ENCODE measurements around the gene HOXA9.

The HOXA9 gene

DNA sequence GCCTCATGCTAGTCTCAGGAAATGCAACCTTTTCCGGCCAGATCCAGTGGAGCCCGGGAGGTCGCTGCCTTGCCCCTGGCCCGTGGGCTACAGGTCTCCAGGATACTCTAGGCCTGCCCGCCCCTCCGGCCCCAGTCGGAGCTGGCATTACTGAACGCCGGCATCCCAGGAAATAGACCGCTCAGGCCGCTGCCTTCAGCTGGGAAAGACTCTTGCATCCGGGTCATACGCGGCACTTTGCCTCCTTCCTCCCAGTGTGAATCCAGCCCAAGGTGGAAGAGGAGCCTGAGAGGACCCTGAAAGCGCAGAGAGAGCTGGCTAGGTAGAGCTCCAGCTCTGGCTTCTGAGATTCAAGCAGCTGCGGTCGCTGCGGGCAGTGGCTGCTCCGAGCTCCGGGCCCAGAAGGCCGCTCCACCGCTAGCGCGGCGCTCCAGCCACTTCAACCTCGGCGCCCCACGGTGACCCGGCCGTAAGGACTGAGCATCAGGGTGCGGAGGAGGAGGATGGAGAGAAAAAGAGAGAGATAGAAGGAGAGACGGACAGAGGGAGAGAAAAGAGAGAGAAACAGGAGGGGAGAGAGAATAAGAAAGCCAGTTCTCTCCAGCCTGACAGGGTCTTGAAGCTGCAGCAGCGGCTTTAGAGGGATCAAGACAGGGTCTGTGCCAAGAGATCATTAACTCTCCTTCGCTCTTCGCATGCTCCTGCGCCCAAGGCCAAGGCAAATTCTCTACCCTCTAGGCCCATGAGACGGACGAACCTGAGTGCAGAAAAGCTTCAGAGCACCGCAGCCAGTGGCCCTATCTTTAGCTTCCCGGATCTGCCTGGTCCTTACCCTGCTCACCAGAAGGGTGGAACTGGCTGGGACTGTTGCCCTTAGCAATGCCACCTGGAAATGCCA is 10.5 kb upstream of the HOXA9 start:
- DNase-seq: no peak

DNA sequence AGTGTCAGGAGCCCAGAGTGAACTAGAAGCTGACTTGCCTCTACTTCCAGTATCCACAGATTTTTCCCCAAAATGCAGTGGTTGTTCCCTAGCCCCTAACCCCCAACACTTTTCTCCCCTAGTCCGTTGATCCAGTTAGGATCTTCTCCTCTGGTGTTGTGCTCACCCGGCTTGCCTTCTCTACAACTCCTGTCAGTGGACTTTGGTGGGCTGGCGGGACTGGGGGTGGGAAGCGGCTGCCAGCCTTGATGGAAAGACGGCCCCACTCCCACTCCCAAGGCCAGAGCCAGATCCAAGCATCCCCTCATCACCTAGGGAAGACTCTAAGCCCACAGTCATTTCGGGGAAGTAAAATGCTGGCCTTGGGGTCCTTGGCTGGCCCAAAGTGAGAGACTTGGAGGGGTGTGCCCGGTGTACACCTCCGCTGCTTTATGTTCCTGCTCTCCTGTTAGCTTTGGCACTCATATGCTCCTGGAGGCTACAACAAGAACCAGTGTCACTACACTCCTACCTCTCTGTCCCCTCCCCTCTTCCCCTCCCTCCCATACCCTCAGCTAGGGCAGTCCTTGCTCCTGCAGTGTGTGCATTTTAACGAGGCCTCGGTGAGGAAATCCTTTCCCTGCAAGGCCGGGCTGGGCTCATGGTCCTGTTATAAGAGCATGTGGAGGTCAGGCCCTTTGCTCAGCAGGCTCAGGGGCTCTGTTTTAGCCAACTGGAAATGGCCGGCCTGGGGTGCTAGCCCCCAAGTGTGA is 9.7 kb upstream of the HOXA9 start:
- DNase-seq: no peak

DNA sequence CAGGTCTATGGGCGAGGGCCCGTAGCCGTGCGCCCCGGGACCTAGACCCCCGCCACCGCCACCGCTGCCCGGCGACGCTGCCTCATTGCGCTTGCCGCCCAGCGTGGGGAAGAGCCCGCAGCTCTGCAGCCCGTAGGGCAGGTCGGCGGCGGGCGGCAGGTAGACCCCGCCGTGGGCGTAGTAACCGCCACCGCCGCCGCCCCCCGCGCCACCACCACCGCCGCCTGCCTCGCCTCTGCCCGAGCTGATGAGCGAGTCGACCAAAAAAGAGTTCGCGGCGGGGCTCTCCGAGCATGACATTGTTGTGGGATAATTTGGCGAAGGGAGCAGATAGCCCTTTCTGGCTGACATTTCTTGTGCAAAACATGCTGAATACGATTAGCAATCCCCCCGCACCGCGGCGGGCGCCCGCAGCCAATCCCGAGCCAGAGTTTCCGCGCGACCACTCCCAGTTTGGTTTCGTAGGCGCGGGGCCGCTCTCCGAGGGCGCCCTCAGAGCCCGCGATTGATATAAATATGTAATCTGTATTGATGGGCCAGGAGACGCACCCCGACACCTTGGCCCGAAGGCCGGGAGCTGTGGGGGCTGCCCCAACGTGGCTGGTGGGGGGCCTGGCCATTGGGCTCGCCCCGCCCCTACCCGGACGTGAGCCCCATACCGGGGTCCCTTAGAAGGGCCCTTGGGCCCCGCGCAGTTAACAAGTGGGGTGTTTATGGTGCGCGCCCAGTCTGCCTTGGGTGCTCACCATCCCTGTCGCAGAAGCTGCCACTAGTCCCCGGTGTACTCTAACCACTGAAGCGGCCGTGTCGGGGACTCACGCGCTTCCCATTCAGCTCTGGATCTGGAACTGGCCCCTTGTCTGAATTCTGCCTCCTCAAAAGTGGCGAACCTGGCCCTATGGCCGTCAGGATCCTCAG is 8.9 kb upstream of the HOXA9 start, which contains the start of gene HOXA10:
HOXA10 (minus strand) TSS at position 365 of the 918 bp plus-strand sequence; CDS start at position 351, 14 bp downstream.
- DNase-seq: no peak

DNA sequence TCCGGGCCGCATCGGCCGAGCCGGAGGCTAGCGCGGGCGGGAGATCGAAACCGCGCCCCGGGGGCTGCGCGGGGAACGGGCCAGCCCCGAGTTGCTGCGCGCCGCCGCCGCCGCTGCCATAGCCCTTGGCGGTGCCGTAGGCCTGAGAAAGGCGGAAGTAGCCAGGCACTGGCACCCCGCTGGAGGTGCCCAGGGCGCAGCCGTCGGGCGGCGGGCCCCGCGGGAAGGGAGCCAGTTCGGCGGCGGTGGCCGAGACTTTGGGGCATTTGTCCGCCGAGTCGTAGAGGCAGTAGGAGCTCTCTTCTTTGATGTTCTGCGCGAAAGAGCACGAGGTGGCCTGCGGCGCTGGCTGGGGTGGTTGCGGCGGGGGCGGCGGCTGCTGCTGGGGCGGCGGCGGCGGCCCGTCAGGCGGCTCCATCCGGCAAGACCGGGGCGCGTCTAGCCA is 8.2 kb upstream of the HOXA9 start:
- no peak for DNase-seq

DNA sequence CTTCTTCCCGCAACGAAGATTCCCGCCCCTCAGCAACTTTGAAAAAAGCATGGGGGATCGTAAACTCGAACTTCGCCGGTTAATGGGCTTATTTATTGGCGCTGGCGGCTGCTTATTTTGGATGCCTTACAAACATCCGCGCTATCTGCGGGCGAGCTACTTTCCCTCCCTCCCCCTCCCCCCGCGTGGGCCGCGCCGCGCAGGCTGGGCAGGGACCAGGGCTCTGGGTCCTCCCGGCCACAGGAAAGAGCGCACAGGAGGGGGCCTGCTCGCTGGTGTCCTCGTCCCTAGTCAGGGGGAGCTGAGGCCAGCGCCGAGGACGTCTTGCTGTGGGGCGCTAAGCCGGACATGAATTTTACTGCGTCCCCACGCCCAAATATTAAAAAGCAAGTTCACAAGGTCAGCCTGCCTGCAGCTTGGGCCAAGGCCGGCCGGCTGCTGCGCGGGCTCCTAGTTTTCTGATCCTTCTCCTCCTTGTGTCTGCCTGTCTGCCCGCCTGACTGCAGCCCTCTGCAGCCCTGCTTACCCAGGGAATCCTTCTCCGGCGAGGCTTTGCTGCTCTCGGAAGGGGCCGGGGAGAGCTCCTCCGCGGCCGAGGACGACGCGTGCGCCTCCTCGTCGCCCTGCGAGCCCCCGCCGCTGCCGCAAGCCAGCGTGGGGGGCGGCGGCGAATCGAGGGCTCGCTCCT is 7.6 kb upstream of the HOXA9 start:
- DNase-seq: no peak

DNA sequence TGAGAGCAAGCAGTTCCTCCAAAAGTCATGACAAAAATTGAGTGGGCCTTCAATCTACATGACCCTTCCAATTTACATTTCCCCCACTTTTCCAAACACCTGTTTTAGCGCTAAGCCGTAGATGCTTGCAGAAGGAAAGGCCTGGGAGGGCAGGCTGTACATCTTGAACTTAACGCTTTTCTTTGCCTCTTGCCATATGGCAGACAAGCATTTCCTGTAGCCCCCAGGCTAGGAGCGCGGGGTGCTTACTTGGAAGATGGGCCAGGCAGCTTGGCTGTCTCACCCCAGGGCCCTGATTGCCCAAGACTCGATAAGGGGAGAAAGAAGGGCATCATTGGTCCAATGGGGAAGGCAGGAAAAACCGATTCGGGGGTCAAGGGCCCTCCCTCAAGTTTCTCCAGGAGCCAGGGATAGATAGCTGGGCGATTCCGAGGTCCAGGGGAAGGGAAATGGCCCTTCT is 7.0 kb upstream of the HOXA9 start:
- no peak for DNase-seq

DNA sequence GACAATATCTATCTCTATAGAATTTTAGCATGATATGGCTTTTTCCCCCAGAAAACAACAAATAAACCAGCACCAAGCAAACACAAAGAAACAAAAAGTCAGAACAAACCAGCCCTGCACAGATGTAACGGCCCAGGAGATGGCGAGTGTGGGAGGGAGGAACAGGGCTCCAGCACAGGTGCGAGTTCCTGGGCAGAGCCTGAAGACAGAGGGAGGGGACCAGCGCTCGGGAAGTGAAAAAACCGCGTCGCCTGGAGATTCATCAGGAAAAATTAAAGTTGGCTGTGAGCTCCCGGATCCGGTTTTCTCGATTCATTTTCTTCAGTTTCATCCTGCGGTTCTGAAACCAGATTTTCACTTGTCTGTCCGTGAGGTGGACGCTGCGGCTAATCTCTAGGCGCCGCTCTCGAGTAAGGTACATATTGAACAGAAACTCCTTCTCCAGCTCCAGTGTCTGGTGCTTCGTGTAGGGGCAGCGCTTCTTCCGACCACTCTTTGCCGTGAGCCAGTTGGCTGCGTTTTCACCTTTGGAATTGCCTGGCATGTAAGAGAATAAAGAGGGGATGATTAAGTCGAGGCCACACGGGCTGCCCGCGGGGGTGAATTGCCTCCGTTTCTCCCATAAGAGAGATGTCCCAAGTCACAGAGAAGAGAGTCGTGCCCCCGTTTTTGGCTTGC is 6.4 kb upstream of the HOXA9 start:
- DNase-seq: no peak

DNA sequence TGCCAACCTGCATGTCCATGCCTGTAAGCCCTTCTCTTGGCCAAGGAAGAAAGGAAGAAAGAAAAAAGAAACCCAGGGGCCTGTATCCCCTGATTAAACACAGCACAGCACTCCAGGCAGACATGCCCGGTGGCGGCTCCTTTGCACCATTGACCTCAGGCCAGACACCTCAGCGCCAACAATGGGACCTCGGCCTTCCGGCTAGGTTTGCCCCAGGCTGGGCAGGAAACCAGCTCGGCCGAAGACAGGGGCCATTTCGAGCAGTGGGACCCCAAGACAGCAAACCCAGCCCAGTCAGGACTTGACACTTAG is 5.9 kb upstream of the HOXA9 start:
- DNase-seq: no peak

DNA sequence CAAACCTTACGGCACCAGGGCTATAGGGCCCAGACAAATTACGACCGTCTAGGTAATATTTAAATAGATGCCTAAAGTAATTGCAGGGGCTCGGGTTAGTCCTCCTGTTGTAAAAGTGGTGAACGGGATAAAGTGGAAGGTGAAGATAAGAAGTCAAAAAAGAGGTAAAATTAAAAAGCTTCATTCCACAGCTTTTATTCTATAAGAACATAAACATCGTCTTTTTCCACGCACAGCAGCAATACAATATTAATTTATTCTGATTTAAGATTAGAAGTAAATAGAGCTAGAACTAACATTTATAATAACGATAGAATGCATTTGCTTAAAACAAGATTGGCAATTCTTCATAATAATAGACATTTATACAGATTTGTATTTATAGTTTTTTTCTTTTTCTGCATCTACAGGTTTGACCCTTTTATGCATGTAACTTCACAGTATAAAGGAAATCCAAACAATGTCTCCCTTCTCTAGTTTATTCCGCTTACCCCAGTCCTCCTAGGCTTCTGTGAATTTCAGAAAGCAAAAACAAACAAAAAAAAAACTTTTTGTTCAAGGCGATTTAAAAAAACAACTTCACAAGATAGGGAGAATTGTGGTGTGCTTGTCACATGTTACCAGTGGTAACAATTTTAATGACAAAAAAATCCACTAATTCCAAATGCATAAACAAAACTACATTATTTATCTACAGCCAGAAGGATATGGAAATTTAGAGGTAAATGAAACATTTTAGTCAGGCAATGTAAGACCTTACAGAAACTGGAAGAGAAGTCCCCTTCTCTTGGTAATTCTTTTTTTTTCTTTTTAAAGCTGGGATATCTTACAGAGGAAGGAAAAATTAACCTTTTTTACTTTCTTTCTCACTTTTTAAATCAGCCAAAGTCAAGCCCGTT is 5.3 kb upstream of the HOXA9 start:
- no peak for DNase-seq

DNA sequence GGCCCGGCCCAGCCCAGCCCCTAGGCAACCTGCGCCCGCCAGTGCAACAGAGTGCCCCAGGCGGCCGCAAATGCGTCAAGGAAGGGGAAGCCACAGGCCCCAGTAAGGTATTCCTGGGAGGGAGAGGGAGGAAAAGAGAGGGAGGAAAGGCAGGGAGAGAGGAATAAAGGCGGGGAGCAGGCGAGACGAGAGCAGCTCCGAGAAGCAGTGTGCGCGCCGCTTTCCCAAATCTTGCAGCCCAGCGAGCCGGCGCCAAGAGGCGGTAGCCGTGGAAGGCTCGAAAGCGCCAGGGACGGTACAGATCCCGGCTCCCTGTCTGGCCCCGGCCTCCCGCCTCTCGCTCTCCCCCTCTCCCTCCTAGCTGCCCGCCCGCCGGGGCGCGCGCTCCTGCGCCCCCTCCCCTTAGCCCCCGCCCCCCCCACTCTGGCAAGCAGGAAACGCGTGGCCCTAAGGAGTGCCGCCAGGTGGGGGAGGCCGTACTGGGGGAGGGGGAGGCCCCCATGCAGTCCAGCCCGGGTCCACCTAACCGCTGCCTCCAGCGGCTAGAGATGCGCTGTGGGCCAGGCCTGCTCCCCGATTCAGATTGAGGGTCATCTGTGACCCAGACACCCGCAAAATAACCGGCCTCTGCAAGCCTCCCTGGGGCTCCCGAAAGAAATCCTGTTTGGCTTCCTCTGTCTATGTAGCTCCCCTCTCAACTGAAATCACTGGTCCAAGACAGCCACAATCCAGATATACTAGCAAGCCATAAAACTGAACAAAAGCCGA is 4.5 kb upstream of the HOXA9 start:
- peak; percentile 97 for DNase-seq

DNA sequence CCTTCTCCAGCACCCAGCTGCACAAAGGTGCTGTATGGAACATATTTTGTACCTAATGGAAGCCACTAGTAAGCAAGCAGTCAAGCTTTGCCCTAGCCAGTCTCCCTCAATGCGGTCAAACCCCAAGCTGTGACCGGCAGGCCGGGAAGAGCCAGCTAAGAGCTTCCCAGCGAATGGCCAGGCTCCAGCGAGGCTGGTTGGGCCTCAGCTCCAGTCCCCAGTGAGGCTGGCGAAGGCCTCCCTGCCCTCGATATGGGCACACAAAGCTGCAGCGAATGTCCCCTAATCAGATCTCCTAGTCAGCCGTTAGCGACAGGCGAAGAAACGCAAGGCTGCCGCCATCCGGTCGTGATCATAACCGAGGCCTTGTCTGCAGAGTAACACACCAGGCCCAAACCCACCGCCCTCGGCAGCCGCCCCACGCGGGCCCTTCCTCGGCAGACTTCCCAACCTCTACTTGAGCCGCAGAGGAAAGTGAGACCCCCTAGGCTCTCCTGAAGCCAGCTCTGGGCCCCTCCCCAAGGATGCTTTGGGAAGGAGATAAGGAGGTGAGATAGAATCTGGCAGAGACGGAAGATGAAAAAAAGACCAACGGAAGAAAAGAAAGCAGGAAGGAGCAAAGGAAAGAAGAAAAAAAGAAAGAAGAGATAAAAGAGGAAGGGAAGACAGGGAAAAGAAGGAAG is 3.1 kb upstream of the HOXA9 start:
- DNase-seq: no peak

DNA sequence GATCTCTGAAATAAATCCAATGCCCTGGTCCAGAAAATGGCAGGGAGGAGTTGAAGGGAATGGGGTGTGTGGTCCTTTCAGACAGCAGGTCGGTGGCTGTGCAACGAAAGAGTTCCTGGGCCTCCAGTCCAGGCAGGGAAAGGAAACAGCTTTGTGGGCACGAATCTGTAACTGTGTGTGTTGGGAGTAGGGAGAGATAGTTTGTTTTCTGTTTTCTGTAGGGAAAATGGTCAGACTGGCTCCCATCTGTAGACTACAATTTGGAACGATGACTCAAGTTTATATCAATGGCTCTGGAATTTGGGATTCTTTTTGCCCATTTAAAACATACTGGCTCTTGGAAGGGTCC is 2.6 kb upstream of the HOXA9 start:
- no peak for DNase-seq

DNA sequence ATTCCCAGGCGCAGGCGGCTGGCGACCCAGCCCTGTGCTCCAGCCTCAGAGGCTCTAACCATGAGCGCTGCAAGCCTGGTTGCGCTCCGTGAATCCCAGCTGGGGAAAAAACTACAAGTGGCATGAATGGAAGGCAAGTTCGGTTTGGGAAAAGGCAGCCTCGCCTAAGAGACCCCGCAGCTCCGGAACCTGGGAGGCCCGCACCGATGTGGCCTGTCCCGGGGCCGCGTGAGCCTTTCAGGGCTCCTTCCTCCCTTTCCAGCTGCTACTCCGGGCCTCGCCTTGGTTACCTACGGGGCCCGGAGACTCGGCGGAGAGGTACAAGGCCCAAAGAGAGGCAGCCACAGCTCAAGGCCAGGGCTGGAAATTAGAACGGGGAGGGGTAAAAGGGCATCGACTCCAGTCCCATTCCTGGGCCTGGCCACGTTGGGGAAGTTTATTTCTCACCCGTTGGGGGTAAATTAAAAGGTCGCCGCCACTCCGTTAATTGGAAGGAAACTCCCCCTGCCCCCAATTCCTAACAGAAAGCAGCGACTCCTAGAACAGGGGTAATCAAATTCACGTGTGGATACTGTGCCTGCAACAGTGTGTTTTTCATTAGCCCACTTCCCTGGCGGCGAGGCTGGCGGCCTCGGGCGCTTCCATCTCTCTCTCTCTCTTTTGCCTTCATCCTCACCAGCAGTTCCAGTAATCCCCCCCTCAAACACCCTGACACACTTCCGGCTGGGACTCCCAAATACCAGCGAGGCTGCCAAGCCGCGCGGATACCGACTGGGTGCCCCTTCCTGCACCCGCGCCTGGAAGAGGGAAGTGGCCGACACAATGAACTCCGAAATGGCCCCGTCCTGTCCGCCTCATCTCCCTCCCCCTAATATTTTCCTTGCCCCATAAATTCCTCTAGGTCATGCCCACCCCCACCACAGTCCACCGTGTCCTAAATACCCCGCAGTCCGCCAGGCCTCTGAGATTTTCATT is 1.5 kb upstream of the HOXA9 start:
- no peak for DNase-seq

DNA sequence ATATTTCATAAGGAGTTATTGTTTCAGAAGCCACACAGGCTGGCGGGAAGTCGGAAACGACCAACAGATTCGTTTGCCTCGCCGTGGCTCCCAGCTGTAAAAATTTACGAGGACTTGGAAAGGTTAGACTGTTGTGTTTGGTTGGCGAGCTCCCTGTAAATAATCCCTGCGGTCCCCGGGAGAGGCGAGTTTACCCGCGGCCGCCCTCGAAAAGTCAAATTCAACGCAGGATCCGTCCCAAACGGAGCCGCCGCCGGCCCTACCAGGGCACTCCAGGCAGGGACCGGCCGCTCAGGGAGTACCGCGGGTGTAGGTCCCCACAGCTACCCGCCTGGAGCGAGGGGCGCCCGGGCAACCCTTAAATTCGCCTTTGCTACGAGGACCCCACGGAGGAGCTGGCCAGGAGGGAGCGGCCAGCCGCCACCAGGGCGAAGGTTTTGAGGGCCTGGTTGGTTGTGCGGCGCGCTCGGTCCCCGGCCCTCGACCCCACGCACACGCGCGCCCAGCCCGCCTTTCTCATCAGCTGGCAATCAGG is 726 bp upstream of the HOXA9 start:
- DNase-seq: no peak

DNA sequence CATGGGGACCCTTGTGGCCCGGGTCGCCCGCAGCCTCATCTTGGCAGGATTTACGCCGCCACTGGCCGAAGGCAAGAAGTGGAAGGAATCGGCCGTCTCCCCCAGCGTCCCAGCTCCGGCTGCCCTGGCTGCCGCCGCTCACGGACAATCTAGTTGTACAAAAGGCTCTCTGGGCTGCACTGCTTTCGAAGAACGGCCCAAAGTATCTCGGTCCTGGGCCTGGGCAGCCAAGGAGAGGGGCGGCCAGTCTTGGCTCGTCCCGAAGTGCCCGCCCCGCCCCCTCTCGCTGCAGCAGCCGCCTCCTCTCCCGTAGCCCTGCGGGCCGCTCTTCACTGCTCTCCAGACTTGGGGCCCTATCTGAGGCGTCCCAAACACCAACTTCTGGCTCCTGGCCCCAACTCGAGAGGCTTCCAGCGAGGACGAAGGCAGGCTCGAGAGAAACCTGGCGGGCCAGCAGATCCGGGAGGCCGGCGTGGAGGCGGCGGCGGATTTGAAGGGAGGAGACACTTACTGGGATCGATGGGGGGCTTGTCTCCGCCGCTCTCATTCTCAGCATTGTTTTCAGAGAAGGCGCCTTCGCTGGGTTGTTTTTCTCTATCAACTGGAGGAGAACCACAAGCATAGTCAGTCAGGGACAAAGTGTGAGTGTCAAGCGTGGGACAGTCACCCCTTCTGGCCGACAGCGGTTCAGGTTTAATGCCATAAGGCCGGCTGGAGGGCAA is 809 bp downstream of the HOXA9 start:
- DNase-seq: no peak

DNA sequence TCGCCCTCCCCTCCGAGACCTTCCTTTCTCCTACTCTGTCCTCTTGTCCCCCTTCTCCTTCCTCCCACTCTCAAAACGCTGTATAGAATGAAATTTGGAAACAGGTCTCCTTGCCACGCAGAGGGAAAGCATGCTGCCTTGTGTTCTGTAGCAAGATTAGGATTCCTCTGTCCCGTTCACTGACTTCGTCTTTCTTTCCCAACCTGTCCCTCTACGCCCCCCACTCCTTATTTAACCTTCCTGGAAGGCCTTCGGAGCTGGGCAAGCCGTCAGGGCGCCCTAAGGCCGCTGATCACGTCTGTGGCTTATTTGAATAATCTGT is 1.3 kb downstream of the HOXA9 start:
- DNase-seq: no peak

DNA sequence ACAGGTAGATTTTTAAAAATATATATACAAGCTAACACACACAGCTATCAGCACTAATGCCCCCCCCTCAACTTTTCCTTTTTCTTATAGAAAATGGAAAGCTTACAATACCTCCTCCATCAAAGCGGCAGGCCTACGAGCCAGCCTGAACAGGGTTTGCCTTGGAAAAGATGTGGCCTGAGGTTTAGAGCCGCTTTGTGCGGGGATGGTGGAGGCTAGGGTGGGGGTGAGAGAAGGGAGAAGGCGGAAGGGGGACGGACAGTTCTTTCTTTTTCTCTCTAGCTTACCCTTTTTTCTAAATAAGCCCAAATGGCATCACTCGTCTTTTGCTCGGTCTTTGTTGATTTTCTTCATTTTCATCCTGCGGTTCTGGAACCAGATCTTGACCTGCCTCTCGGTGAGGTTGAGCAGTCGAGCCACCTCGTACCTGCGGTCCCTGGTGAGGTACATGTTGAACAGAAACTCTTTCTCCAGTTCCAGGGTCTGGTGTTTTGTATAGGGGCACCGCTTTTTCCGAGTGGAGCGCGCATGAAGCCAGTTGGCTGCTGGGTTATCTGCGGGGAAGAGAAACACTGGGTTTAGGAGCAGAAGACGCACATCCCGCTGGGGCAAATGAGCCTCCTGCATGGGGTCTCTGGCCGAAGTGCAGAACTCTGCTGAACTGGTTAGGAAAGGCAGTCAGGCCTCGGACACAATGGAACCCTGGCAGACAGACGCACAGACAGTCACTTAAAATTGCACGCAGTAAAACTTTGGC is 1.9 kb downstream of the HOXA9 start:
- DNase-seq: no peak

All from NCI-H1092 treated with DMSO at 0.1 percent for 48 hours (cell line).